ENCODE data around the gene OR2L5.

The OR2L5 gene

GRCh38 chr1:248013229-248013710, at the start of gene OR2L5:
TSS of gene OR2L5 (plus strand) at chr1:248013660. CDS start at chr1:248021948, 8,288 bp downstream.
- DNase-seq (ENCODE audit: low spot score) = no peak

GRCh38 chr1:247964933-247965332, 48.5 kb upstream of the OR2L5 start, which contains the start of gene OR2AK2:
TSS of gene OR2AK2 (plus strand) at chr1:247965233. CDS start at chr1:247965377, 144 bp downstream.
- no peak for DNase-seq (ENCODE audit: low spot score)

GRCh38 chr1:247966532-247967204, 46.8 kb upstream of the OR2L5 start:
- no peak for DNase-seq (ENCODE audit: low spot score)

GRCh38 chr1:247992986-247993385, 20.5 kb upstream of the OR2L5 start:
- DNase-seq (ENCODE audit: low spot score) = no peak

GRCh38 chr1:247998811-247999210, 14.6 kb upstream of the OR2L5 start:
- DNase-seq (ENCODE audit: low spot score) = no peak

- no peak for DNase-seq (ENCODE audit: low spot score)
These were observed 13.3 kb upstream of the OR2L5 start for GRCh38 chr1:248000169-248000568.

- DNase-seq (ENCODE audit: low spot score) = no peak
These were observed 5.7 kb upstream of the OR2L5 start for GRCh38 chr1:248007778-248008177.

GRCh38 chr1:248009681-248010080, 3.8 kb upstream of the OR2L5 start:
- no peak for DNase-seq (ENCODE audit: low spot score)

GRCh38 chr1:248015803-248016202, 2.3 kb downstream of the OR2L5 start:
- no peak for DNase-seq (ENCODE audit: low spot score)

- DNase-seq (ENCODE audit: low spot score) = no peak
These were observed 16.3 kb downstream of the OR2L5 start, which contains the start of gene OR2L2 for GRCh38 chr1:248029770-248030169. TSS of gene OR2L2 (plus strand) at chr1:248030070. CDS start at chr1:248038268, 8,198 bp downstream.

GRCh38 chr1:248045209-248045608, 31.7 kb downstream of the OR2L5 start:
- no peak for DNase-seq (ENCODE audit: low spot score)

GRCh38 chr1:248046536-248046935, 33.1 kb downstream of the OR2L5 start, which contains the start of gene OR2L3:
TSS of gene OR2L3 (plus strand) at chr1:248046836. CDS start at chr1:248060682, 13,846 bp downstream.
- no peak for DNase-seq (ENCODE audit: low spot score)

- no peak for DNase-seq (ENCODE audit: low spot score)
These were observed 33.5 kb downstream of the OR2L5 start for GRCh38 chr1:248047008-248047407.

- no peak for DNase-seq (ENCODE audit: low spot score)
These were observed 41.2 kb downstream of the OR2L5 start for GRCh38 chr1:248054671-248055070.

GRCh38 chr1:248055261-248055660, 41.8 kb downstream of the OR2L5 start:
- no peak for DNase-seq (ENCODE audit: low spot score)

- DNase-seq (ENCODE audit: low spot score) = no peak
These were observed 51.6 kb downstream of the OR2L5 start for GRCh38 chr1:248065071-248065470.

- no peak for DNase-seq (ENCODE audit: low spot score)
These were observed 52.1 kb downstream of the OR2L5 start for GRCh38 chr1:248065604-248066003.

Measured in hepatic stellate cell (primary cell).